SK-N-SH treated with all-trans-retinoic acid at 6 μM for 48 hours (cell line): ENCODE data around the gene ZNF24.

ENCODE experiments used
- ATAC-seq: fragments of 200-7000 bp; cut with Tn5 transposase; 3 replicates; pipeline ENCODE4 v1.9.1; 2020; ENCODE audit warnings: mild to moderate bottlenecking, moderate library complexity
- ARNTL ChIP-seq: fragments of 450-650 bp; formaldehyde crosslinking; IDR thresholded peaks from 2 replicates; pipeline ENCODE4 v1.5.0; 2020; ENCODE audit warnings: low read depth, mild to moderate bottlenecking, moderate library complexity, borderline replicate concordance
- BACH2 ChIP-seq: fragments of 250-450 bp; sonication (Bioruptor Pico); IDR thresholded peaks from 2 replicates; pipeline ENCODE4 v1.9.0; 2021; ENCODE audit warnings: mild to moderate bottlenecking, borderline replicate concordance
- CSDC2 ChIP-seq: fragments of 250-450 bp; sonication (Bioruptor Pico); IDR thresholded peaks from 2 replicates; pipeline ENCODE4 v1.5.0; 2020; ENCODE audit warnings: mild to moderate bottlenecking, moderate library complexity
- ESRRG ChIP-seq: fragments of 250-450 bp; sonication (Bioruptor Pico); IDR thresholded peaks from 2 replicates; pipeline ENCODE4 v1.6.1; 2021; ENCODE audit warnings: mild to moderate bottlenecking
- GLIS3 ChIP-seq: fragments of 250-450 bp; sonication (Bioruptor Pico); IDR thresholded peaks from 2 replicates; pipeline ENCODE4 v1.5.0; 2020; ENCODE audit warnings: mild to moderate bottlenecking, moderate library complexity
- ISL1 ChIP-seq: fragments of 250-450 bp; sonication (Bioruptor Pico); IDR thresholded peaks from 2 replicates; pipeline ENCODE4 v2.1.2; 2022; ENCODE audit warnings: mild to moderate bottlenecking, moderate library complexity
- OSR1 ChIP-seq: fragments of 250-450 bp; sonication (Bioruptor Pico); IDR thresholded peaks from 2 replicates; pipeline ENCODE4 v1.8.0; 2022; ENCODE audit warnings: moderate library complexity, mild to moderate bottlenecking, inconsistent platforms
- PPARA ChIP-seq: fragments of 250-450 bp; sonication (Bioruptor Pico); IDR thresholded peaks from 2 replicates; pipeline ENCODE4 v1.5.0; 2020; ENCODE audit warnings: mild to moderate bottlenecking, borderline replicate concordance
- RARB ChIP-seq: fragments of 250-450 bp; sonication (Bioruptor Pico); IDR thresholded peaks from 2 replicates; pipeline ENCODE4 v1.8.0; 2021; ENCODE audit warnings: mild to moderate bottlenecking, moderate library complexity
- SNAI2 ChIP-seq: fragments of 250-450 bp; sonication (Bioruptor Pico); IDR thresholded peaks from 2 replicates; pipeline ENCODE4 v1.5.0; 2020; ENCODE audit warnings: mild to moderate bottlenecking, moderate library complexity
- TCF4 ChIP-seq: fragments of 250-450 bp; sonication (Bioruptor Pico); IDR thresholded peaks from 2 replicates; pipeline ENCODE4 v1.8.0; 2021; ENCODE audit warnings: mild to moderate bottlenecking, moderate library complexity, borderline replicate concordance
- TOX ChIP-seq: fragments of 250-450 bp; sonication (Bioruptor Pico); IDR thresholded peaks from 2 replicates; pipeline ENCODE4 v1.8.0; 2021; ENCODE audit warnings: mild to moderate bottlenecking, moderate library complexity, borderline replicate concordance
- ZC3H10 ChIP-seq: fragments of 250-450 bp; sonication (Bioruptor Pico); IDR thresholded peaks from 2 replicates; pipeline ENCODE4 v1.5.1; 2021; ENCODE audit warnings: mild to moderate bottlenecking, moderate library complexity
- ZFP3 ChIP-seq: fragments of 250-450 bp; sonication (Bioruptor Pico); IDR thresholded peaks from 2 replicates; pipeline ENCODE4 v1.5.0; 2020; ENCODE audit warnings: mild to moderate bottlenecking, moderate library complexity
- ZFP30 ChIP-seq: fragments of 450-650 bp; formaldehyde crosslinking; IDR thresholded peaks from 2 replicates; pipeline ENCODE4 v1.5.0; 2022; ENCODE audit warnings: mild to moderate bottlenecking, moderate library complexity
- ZNF565 ChIP-seq: fragments of 450-650 bp; formaldehyde crosslinking; conservative IDR thresholded peaks from 2 replicates; pipeline ENCODE4 v1.5.0; 2020; ENCODE audit warnings: low read depth, mild to moderate bottlenecking, moderate library complexity
- ZNF70 ChIP-seq: fragments of 450-650 bp; formaldehyde crosslinking; IDR thresholded peaks from 2 replicates; pipeline ENCODE4 v1.5.0; 2020; ENCODE audit warnings: mild to moderate bottlenecking, moderate library complexity
- ZNF8 ChIP-seq: fragments of 450-650 bp; formaldehyde crosslinking; IDR thresholded peaks from 2 replicates; pipeline ENCODE4 v1.5.0; 2020; ENCODE audit warnings: mild to moderate bottlenecking, moderate library complexity
- TF ChIP-seq, protein P1 (sequence below): fragments of 250-450 bp; sonication (Bioruptor Pico); IDR thresholded peaks from 2 replicates; pipeline ENCODE4 v1.5.1; 2020; ENCODE audit warnings: low read depth, mild to moderate bottlenecking, moderate library complexity
- TF ChIP-seq, protein P2 (sequence below): fragments of 250-450 bp; sonication (Bioruptor Pico); IDR thresholded peaks from 2 replicates; pipeline ENCODE4 v1.5.1; 2021; ENCODE audit warnings: mild to moderate bottlenecking, moderate library complexity
- TF ChIP-seq, protein P3 (sequence below): fragments of 250-450 bp; sonication (Bioruptor Pico); IDR thresholded peaks from 2 replicates; pipeline ENCODE4 v1.8.0; 2021; ENCODE audit warnings: low read depth, mild to moderate bottlenecking, moderate library complexity, borderline replicate concordance
- TF ChIP-seq, protein P4 (sequence below): fragments of 250-450 bp; sonication (Bioruptor Pico); IDR thresholded peaks from 2 replicates; pipeline ENCODE4 v1.8.0; 2020; ENCODE audit warnings: mild to moderate bottlenecking, moderate library complexity, borderline replicate concordance
- TF ChIP-seq, protein P5 (sequence below): fragments of 250-450 bp; sonication (Bioruptor Pico); IDR thresholded peaks from 2 replicates; pipeline ENCODE4 v1.5.0; 2020; ENCODE audit warnings: mild to moderate bottlenecking, moderate library complexity

The ZNF24 gene

DNA sequence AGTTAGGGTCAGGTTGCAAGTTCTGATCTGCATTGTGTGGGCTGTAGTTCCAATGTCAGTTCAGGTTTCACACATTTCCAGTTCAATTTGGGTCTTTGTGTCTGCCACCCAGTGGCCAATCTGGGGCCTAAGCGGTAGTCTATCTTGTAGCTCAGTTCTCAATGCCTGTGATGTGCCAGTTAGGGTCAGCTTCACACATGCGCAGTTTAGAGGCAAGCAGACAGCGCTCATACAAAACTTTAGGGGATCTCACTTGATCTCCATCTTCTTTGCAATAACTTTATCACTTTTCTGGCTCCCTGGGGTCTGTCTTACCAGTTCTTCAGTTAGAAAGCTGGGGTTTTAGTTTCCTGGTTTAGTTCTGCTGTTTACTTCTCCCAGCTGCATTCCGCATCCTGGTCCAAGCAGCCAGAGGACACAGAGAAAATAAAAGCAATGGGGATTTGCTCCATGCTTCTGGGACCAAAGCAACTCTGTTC, 11.0 kb upstream of the ZNF24 start:
- TF ChIP-seq TCF4 (no peak), BACH2 (CRISPR knock-in tag) (no peak), ZFP3 (CRISPR knock-in tag) (no peak), ZNF70 (CRISPR knock-in tag) (no peak), SNAI2 (CRISPR knock-in tag) (no peak), ARNTL (CRISPR knock-in tag) (no peak)
- TF ChIP-seq, protein P1, sequence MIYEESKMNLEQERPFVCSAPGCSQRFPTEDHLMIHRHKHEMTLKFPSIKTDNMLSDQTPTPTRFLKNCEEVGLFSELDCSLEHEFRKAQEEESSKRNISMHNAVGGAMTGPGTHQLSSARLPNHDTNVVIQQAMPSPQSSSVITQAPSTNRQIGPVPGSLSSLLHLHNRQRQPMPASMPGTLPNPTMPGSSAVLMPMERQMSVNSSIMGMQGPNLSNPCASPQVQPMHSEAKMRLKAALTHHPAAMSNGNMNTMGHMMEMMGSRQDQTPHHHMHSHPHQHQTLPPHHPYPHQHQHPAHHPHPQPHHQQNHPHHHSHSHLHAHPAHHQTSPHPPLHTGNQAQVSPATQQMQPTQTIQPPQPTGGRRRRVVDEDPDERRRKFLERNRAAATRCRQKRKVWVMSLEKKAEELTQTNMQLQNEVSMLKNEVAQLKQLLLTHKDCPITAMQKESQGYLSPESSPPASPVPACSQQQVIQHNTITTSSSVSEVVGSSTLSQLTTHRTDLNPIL, result no peak
- peak; percentile 100 for ATAC-seq

DNA sequence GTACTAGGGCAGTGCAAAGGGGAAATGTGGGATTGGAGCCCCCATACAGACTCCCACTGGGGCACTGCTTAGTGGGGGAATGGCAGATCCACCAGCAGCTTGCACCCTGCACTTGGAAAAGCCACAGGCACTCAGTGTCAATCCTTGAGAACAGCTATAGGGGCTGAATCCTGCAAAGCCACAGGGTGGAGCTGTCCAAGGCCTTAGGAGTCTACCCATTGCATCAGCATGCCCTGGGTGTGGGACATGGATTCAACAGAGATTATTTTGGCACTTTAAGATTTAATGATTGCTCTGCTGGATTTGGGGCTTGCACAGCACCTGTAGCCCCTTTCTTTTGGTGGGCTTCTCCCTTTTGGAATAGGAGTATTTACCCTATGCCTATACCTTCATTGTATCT, 8.6 kb upstream of the ZNF24 start:
- TF ChIP-seq, protein P2, sequence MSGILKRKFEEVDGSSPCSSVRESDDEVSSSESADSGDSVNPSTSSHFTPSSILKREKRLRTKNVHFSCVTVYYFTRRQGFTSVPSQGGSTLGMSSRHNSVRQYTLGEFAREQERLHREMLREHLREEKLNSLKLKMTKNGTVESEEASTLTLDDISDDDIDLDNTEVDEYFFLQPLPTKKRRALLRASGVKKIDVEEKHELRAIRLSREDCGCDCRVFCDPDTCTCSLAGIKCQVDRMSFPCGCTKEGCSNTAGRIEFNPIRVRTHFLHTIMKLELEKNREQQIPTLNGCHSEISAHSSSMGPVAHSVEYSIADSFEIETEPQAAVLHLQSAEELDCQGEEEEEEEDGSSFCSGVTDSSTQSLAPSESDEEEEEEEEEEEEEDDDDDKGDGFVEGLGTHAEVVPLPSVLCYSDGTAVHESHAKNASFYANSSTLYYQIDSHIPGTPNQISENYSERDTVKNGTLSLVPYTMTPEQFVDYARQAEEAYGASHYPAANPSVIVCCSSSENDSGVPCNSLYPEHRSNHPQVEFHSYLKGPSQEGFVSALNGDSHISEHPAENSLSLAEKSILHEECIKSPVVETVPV (CRISPR knock-in tag), result no peak
- no peak for TF ChIP-seq RARB (CRISPR knock-in tag)
- no peak for TF ChIP-seq ZC3H10 (CRISPR knock-in tag)
- TF ChIP-seq ISL1 (CRISPR knock-in tag), result no peak
- TF ChIP-seq PPARA (CRISPR knock-in tag), result no peak
- no peak for TF ChIP-seq TOX (CRISPR knock-in tag)
- no peak for TF ChIP-seq ZFP30 (CRISPR knock-in tag)
- TF ChIP-seq OSR1 (CRISPR knock-in tag), result no peak
- TF ChIP-seq ZFP3 (CRISPR knock-in tag), result no peak
- no peak for TF ChIP-seq ESRRG
- TF ChIP-seq, protein P1, result no peak
- no peak for TF ChIP-seq ZNF8 (CRISPR knock-in tag)
- TF ChIP-seq, protein P3, sequence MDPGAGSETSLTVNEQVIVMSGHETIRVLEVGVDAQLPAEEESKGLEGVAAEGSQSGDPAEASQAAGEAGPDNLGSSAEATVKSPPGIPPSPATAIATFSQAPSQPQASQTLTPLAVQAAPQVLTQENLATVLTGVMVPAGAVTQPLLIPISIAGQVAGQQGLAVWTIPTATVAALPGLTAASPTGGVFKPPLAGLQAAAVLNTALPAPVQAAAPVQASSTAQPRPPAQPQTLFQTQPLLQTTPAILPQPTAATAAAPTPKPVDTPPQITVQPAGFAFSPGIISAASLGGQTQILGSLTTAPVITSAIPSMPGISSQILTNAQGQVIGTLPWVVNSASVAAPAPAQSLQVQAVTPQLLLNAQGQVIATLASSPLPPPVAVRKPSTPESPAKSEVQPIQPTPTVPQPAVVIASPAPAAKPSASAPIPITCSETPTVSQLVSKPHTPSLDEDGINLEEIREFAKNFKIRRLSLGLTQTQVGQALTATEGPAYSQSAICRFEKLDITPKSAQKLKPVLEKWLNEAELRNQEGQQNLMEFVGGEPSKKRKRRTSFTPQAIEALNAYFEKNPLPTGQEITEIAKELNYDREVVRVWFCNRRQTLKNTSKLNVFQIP (CRISPR knock-in tag), result no peak
- TF ChIP-seq CSDC2, result no peak
- no peak for TF ChIP-seq SNAI2 (CRISPR knock-in tag)
- TF ChIP-seq ZNF565 (CRISPR knock-in tag), result no peak
- no peak for TF ChIP-seq ZNF70 (CRISPR knock-in tag)
- no peak for TF ChIP-seq GLIS3
- TF ChIP-seq, all 23 proteins: peak for 0
- ATAC-seq, result no peak

DNA sequence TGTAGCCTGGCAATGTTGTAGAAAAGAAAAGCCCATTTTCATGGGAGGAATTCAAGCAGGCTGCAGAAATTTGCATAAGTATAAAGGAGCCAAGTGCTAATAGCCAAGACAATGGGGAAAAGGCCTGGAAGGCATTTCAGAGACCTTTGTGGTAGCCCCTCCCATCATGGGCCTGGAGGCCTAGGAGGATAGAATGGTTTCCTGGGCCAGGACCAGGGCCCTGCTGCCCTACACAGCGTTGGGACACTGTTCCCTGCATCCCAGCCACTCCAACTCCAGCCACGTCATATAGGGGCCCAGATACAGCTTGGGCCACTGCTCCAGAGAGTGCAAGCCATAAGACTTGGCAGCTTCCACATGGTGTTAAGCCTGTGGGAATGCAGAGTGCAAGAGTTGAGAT, 8.1 kb upstream of the ZNF24 start:
- no peak for ATAC-seq
- TF ChIP-seq, protein P4, sequence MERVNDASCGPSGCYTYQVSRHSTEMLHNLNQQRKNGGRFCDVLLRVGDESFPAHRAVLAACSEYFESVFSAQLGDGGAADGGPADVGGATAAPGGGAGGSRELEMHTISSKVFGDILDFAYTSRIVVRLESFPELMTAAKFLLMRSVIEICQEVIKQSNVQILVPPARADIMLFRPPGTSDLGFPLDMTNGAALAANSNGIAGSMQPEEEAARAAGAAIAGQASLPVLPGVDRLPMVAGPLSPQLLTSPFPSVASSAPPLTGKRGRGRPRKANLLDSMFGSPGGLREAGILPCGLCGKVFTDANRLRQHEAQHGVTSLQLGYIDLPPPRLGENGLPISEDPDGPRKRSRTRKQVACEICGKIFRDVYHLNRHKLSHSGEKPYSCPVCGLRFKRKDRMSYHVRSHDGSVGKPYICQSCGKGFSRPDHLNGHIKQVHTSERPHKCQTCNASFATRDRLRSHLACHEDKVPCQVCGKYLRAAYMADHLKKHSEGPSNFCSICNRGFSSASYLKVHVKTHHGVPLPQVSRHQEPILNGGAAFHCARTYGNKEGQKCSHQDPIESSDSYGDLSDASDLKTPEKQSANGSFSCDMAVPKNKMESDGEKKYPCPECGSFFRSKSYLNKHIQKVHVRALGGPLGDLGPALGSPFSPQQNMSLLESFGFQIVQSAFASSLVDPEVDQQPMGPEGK (CRISPR knock-in tag), result no peak
- TF ChIP-seq CSDC2, result no peak

DNA sequence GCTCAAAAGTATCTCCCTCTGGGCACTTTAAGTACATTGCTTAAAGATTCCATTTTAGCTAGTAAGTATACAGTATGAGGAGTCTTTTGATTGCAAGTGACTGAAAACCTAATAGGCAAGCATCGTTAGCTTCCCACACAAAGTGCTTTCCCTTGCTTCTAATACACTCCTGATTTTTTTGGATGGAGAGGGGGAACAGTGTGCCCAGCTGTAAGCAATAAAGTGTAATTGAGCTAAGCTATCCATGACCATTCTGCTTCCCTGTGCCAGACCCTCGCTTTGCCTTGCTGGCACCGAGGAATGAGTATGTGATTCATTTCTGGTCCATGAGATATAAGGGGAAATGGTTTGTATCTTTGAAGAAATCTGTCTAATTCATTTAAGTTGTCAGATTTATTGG, 3.8 kb upstream of the ZNF24 start:
- no peak for ATAC-seq
- TF ChIP-seq ZNF565 (CRISPR knock-in tag), result no peak
- TF ChIP-seq, protein P1, result no peak
- TF ChIP-seq, protein P5, sequence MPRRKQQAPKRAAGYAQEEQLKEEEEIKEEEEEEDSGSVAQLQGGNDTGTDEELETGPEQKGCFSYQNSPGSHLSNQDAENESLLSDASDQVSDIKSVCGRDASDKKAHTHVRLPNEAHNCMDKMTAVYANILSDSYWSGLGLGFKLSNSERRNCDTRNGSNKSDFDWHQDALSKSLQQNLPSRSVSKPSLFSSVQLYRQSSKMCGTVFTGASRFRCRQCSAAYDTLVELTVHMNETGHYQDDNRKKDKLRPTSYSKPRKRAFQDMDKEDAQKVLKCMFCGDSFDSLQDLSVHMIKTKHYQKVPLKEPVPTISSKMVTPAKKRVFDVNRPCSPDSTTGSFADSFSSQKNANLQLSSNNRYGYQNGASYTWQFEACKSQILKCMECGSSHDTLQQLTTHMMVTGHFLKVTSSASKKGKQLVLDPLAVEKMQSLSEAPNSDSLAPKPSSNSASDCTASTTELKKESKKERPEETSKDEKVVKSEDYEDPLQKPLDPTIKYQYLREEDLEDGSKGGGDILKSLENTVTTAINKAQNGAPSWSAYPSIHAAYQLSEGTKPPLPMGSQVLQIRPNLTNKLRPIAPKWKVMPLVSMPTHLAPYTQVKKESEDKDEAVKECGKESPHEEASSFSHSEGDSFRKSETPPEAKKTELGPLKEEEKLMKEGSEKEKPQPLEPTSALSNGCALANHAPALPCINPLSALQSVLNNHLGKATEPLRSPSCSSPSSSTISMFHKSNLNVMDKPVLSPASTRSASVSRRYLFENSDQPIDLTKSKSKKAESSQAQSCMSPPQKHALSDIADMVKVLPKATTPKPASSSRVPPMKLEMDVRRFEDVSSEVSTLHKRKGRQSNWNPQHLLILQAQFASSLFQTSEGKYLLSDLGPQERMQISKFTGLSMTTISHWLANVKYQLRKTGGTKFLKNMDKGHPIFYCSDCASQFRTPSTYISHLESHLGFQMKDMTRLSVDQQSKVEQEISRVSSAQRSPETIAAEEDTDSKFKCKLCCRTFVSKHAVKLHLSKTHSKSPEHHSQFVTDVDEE, result no peak
- TF ChIP-seq CSDC2, result no peak
- TF ChIP-seq, protein P4 (CRISPR knock-in tag), result no peak
